Activated CD8-positive, alpha-beta memory T cell treated with anti-CD3 and anti-CD28 coated beads, Interleukin-2, amount 50 U/mL, for 24 hours (primary cell): ENCODE data around the gene PLXND1.

Experiments
- DNase-seq: peaks from one replicate; pipeline ENCODE4 v3.0.0-alpha.2; 2020; ENCODE audit errors: extremely low read depth

The PLXND1 gene

DNA sequence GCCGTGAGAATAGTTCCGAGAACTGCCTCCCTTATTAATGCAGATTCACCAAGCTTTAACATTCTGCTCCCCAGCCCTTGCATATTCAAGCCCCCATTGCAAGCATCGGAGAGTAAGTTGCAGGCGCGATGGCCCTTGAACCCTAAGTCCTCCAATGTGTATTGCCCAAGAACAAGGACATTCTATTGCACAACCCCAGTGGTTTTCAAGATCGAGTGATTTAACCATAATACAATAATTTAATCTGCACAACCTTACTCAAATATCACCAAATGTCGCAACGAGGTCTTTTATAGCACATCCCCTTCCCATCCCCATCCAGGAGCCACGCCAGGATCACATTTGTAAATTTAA, 21.7 kb upstream of the PLXND1 start:
- no peak for DNase-seq

DNA sequence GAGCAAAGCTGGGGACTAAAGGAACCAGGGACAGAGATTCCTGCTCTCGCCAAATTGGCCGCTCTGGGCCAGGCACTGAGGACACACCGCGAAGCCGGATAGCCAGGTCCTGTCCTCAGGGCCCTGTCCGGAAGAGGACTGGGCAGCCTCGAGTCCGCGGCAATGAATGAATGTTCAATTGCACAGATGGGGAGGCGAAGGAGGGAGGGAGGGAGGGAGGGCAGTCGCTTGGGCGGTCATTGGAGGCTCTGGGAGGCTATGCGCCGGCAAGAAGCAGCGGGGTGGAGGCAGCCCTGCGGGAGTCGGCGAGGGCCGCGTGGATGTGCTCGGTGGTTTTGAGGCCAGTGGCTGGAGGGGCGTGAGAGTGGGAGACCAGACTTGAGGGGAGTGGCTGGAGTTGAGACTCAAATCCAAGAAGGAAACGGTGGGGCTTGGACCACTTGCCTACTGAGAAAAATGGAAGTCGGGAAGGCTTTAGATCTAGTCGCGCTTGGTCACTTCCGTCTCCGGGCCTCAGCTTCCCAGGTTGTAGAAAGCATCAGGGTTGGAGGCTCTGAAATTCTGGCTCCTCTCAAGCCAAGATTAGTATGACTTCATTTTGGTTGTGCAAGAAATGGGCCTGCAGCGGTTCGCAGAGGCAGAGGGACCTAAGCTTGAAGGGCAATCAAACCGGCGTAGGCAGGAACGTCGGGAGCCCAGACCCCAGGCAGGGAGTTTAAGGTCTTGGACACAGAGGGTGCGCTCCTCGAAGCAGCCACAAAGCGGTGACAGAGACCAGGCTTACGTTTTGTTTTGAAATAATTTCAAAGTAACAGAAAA, 21.1 kb upstream of the PLXND1 start:
- peak; percentile 19 for DNase-seq

DNA sequence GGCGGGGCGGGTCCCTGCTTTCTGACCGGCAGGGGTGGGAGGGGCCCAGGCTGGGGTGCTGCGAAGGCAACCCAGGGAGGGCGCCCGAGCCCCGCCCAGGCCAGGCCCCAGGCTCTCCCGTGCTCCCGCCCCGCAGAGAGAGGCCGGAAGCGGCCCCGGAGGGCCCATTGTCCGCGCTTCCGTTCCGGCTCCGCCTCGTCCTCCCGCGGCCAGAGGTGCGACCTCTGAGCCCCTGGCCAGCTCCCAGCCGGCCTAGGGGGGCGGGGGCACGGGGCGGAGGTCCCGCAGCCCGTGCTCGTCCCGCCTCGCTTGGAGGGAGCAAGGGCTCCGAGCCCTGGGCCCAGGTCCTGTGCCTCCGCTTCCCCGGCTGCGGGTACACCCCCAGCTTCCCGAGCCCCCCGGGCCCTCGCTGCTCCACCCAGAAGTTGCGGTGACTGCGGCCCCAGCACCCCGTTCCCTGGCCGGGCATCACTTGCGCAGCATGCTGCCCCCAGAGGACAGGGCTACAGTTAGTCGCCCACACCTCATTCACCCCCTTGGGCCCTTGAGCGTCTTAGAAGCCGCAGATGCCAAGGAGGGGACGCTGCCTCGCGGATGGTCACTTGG, 20.4 kb upstream of the PLXND1 start:
- peak; percentile 32 for DNase-seq

DNA sequence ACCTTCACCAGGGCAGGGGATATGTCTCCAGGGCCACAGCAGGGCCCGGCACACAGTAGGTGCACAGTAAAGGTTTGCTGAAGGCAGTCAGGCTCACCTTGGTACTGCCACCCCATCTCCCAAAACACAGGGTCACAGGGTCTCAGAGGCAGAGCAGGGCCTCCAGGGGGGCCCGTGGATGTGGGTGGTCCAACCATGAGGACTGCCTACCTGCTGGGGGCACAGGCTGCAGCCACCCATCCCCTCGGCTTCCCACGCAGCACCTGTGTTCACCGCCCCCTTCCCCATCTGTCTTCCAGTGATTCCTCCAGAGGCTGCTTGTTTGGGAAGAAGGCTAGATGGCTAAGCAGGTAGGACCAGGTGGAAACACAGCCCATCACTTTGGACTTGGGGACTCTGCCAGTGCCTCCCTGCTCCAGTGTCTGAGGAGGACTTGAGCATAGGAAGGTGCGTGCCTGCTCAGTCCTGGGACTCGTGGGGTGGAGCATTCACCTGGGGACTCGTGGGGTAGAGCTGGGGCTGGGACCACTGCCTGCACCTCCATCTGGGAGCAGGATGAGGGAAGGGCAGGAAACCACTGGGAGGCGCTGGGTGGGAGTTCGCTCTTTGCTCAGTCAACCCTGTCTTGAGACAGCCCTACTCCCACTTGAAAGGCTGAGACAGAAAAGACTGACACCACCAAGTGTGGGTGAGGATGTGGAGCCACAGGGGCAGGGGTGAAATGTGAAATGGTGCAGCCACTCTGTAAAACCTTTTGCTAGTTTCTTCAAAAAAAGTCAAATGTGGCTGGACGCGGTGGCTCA, 18.8 kb upstream of the PLXND1 start:
- DNase-seq = no peak

DNA sequence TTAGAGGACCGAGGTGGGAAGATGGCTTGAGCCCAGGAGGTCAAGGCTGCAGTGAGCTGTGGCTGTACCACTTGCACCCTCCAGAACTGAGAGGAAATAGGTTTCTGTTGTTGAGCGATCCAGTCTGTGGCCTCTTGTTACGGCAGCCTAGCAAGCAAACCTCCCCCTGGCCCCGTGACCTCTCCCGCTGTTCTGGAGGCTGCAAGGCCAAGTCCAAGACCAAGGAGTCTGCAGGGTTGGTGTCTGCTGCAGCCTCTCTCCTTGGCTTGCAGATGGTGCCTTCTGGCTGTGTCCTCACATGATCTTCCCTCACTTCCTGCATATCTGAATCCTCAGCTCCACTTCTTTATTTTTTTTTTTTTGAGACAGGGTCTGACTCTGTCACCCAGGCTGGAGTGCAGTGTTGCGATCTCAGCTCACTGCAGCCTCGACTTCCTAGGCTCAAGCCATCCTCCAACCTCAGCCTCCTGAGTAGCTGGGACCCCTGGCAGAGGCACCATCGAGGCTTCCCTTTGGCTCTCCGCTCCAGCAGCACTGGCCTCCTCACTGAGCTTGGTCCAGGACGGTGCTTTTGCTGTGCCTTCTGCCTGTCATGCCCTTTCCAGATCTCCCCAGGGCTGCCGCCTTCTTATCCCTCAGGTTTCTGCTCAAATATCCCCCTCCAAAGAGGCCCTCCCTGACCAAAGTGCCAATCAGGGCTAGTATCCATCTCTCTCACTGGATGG, 18.0 kb upstream of the PLXND1 start:
- no peak for DNase-seq

DNA sequence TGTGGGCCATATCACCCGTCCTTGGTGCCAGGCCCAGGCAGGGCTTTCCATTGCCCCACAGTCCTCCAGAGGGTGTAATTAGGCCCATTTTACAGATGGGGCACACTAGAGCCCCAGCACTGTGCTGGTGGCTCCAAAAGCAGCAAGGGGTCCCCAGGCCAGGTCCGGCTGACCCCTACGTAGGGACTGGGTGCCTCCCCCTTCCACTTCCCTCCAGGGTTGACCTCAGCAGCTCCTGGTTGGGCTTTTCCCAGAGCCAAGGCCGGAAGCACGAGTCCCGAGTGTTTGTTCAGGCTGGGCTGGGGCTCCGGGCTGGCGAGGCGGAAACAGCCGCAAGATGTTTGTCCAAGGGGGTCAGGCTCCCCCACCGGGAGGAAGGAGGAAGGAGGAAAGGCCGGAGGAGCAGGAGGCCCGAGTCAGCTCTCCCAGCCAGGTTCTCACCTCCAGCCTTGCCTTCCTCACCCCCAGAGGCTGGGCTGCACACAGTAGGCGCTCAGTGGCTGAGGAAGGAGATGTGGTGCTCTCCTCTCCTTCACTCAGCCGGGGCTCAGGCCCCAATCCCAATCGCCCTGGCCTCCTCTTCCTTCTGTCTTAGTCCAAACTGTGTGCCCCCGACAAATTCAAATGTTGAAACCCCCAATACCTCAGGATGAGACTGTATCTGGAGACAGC, 17.1 kb upstream of the PLXND1 start:
- no peak for DNase-seq

DNA sequence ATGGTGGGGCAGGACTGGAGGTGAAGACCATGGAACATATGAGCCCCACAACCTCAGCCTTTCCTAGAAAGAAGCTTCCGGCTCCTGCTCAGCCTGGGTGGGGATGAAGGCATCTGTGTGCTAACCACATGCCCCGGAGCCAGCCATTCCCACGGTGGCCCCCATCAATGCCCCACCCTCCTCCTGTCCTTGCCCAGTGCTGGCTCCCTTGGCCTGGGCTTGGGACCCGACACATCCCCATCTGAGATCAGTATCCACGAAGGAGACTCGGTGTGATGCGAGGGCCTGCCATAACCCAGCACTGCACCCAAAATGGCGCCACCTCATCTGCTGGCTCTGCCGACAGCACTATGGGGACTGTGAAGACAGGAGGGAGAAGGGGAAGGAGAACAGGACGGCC, 16.5 kb upstream of the PLXND1 start:
- DNase-seq = no peak

DNA sequence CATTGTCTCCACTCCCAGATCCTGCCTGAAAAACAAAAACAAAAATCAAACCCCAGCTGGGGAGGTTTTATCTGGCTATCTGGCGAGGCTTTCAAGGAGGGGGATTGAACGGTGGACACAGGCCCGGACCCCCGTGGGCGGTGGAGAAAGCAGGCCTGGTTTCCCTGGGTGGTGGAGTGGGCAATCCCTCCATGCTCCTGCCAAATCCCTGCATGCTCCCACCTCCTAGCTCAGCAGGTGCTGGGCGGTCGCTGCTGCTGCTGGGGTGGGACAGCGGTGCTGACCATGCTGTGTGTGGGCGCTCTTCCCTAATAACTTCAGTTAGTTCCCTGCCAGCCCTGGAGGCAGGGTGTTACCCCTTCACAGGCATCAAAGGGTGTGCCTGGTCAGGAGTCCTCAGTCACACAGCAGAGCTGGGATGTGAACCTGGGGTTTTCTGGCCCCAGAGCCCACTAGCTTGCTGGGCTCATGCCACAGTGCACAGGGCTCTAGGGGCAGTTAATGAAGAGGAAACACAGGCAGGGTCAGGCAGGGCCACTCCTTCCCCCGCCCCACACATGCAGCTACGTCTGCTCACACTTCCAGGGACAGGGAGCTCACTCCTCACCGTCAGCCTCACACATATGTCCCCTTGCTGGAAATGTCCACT, 15.9 kb upstream of the PLXND1 start:
- no peak for DNase-seq

DNA sequence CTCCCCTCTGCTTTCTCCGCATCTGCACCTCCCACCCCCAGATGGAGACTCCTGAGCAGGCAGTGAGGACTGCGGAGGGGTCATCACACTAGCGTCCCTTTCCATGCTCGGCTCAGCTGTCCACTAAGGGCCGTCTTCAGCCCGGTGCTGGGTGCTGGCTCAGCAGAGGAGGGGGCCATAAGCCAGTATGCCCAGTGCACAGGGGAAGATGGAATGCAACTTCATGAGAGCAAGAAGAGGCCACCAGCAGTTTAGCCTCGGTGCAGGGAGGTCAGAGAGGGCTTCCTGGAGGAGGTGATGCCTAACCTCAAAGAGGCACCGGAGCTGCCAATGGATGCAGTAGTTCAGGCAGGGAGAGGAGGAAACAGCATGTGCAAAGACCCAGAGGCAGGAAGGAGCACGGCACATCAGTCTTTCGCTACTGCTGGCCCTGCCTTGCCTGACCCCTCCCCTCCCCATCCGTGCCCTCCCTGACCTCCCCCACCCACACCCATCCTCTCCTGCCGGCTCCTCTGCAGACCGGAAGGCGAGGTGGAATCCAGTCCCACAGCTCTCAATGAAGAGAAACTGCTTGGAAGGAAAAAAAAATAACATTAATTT, 15.2 kb upstream of the PLXND1 start:
- DNase-seq = no peak

DNA sequence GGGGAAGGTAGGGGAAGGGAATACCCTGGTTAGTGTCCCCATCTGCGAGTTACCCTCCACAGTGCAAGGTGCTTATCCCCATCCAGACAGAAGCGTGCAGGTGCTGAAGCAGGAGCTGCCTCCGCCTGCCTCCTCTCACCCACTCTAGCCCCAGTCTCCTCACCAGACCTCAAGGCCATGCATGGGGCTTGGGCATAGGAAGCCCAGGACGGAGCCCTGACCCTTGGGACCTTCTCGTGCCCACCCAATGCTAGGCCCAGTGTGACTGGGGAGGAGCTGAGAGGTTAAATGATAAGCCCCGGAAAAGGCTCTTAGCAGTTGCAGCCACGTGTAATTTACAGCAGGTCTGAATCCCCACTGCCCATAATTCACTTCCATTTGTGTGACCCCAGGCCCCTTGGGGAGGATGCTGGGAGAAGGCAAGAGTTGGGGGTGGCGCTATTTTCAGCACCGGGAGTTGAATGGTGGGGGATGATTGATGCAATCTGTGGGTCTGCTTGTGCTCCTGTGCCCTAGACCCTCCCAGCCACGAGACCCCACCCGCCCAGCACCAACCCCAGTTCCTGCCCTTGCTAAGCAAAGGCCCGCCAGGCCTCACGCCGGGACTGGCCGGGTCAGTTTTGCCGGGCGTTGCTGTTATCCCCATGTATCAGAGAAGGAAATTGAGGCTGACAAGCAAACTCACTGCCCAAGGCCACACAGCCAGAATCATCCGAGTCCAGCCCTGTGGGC, 14.5 kb upstream of the PLXND1 start:
- no peak for DNase-seq

DNA sequence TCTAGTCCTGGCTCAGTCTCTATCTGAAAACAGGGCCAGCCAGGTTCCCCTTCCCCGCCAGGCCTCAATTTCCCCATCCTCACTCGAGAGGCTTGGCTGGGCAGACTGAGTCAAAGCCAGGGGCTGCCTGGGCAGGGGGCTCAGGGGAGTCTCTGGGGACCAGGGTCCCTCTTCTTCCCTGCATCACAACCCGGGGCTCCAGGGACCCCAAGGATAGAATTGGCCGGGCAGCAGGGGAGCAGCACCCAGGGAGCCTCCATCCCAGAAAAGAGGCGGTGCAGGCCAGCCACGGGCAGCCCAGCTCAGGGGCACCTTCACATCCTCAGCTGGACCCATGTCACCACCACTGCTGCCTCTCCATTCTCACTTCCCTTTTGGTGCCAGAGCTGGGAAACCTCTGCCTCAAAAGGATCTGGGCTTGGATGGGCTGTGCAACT, 13.3 kb upstream of the PLXND1 start:
- DNase-seq = no peak

DNA sequence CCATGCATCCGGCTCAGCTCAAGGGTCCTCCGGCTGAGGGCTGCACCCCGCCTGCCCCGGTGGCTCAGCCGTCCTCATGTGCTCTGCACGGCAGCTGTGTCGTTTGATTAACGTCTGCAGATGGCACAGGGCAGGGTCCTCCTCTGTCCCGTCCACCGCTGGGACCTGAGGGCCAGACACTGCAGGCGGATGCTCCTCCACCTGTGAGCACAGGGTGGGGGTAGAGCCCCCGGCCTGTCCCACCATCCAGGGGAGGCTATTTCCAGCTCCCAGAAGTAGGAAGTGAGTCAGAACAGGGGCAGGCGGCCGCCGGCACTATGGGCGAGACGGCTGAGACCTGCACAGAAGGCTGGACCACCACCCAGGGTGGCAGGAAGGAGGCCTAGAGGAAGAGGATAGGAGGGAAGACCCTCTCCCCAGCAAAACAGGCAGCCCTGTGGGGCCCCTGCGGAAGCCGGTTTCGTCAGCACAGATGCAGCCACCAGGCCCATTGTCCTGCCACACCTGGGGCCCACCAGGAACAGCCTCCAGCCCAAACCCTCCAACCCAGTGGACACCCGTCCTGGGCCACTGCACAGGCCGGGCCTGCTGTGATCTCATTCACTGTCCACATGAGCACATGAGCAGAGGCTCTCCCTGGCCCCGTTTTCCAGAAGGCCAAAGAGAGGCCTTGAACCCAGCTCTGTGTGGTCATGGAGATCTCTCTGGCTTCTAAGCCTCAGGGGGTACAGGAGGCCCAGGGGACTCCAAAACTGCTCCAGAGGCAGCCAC, 12.6 kb upstream of the PLXND1 start:
- no peak for DNase-seq

DNA sequence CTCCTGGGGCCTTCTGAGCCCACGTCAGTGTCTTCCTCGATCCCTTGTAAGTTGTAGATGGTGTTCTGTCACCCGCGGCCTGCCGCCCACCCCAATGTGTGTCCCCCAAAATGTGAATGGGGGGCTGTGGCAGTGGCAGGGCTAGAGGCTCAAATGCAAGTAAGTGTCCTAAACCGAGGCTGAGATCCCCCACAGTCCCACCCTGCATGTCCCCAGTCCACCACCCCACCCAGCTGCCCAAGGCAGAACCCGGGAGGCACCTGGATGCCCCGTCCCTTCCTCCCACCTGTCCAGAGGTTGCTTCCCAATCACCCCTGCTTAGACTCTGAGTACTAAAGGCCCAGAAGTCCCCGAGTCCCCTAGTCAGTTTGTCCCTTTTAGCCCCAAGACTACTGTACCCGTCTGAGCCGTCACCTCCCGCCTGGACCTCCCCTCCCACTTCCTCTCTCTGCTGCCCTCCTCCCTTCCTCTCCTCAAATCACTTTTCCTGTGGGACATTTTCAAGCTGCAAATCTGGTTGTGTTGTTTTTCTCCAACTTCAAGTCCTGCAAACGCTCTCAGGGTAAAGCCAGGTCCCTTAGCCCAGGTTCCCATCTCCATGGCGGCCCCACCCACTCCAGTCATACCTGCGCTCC, 11.8 kb upstream of the PLXND1 start:
- DNase-seq = no peak

DNA sequence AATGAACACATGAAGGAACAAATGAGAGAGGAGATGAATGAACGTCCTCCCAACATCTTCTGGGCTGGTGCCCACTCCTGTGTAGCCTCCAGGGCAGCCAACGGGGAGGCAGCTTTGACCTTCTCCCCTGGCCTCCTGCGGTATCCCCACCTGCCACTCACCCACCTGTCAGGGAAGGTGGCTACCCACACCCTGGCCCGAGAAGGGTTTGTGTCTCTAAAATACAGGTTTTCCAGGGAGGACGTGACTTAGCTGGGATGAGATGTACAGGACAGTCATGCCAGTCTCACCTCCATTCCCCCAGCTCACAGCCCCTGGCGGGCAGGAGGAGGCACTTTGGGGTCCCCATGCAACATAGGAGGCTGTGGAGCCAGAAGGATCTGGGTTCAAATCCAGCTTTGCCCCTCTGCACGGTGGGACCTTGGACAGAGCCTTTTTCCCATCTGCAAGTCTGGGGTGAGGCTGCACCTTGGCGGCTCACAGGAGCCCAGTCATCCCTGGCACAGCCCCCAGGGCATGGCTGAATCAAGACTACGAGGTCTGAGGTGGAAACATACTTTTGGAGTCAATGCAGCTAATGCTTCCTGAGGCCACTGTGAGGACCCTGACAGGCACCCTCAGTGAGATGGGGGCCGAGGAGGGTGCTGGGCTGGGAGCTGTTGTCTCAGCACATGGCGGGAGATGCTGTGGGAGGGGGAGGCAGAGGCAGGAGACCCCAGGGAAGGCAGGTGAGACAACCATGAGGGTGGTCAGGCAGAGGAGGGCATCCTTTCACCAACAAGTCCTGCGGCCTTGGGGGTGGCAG, 11.1 kb upstream of the PLXND1 start:
- no peak for DNase-seq

DNA sequence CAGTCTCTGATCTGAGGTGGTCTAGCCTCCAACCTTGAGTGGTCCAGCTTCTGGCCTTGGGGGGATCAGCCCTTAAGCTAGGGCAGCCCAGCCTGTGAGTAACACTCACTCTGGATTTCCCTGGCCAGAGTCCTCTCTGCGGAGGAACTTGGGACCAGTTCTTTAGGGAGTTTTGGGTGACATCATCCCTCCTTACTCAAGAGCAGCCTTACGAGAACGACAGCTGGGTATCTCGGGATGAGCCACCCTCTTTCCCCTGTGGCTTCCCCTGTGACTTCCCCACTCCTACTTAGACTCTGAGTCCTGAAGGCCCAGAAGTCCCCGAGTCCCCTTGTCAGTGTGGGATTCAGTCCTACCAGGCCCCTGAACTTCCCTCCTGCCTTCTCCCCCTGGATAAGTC, 10.2 kb upstream of the PLXND1 start:
- no peak for DNase-seq

DNA sequence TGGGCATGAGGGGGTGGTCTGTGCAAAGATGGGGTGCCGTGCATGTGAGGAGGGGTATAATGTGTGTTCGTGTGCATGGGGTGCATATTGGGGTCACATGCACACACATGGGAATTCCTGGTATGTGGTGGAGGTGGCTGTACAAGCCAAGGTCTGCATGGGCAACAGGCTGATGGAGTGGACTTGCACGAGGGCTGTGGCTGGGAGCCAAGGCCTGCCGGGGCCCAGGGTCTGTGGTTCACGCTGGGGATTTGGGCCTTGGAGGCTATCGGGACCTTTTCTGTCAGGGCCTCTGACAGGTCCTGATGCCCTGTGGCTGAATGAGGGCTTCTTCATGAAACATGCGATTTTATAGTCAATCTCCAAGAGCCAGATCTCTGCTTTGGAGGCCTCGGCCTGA, 9.8 kb upstream of the PLXND1 start:
- DNase-seq = no peak

DNA sequence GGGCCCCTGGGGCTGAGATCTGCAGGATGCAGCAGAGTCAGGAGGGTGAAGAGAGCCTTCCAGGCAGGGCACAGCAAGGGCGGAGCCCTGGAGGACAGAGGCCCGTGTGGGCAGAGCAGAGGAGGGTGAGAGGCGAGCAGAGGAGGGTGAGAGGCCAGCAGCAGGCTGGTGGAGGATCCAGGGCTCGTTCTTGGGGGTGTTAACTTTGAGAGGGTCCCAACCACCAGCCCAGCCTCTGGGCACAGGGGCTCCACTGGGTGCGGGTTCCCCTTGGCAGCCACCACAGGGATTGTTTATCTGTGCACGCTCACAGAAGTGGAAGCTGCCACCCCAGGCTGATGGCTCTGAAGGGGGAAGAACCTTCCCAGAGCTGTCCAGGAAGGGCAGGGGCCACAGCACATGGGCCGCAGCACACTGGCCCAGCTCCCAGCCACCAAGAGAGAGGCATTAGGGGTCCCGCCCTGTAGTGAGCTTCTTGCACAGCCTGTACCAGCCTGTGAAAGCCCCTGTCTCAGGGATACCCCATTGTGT, 9.3 kb upstream of the PLXND1 start:
- DNase-seq = no peak

DNA sequence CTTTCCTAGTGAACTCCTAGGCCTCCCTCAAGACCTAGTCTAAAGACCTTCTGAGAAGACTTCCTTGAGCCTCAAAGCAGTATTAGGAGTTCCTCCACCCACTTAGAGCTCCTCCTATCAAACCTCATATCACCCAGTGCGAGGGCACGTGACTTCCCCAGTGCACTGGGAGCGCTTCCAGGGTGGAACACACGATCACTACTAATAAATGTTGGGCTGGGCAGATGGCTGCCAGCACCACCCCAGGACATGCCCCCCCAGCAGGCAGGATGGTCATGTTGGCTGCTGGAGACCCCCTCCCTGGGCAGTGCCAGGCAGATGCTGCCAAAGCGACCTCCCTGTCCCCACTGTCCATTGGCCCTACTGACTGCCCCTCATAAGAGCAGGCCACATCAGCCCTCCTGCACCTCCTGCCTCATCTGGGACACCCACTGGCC, 8.5 kb upstream of the PLXND1 start:
- DNase-seq = no peak
